ENCODE data around the gene NFYA. TPM values are rescaled to one million over a fixed set of nuclear protein-coding genes. Genes with fewer than 3 reads are reported as not detected.

NFYA gene
- total RNA-seq, 1 donor from 2014 or later: 21.0 TPM

DNA sequence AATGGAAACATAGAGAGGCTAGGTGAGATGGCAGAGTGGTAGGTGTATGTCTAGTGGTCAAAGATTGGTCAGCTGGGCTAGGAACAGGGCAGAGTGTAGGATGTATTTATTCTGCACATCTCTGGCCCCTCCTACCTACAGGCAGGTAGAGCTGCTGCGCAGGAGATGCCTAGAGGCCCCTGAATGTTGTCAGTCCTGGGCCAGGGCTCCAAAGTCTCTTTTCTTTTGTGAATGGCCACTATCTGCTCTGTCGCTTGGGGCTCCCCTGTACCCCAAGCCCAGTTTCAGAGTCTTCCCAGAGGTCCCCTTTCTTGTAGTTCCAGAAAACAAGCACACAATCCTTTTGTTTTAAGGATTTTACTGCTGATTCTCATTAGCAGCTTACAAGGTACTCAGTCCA is 25.5 kb upstream of the NFYA start:
- Histone ChIP-seq H3K9me3 (no peaks in the 10 kb centered on the region), H3K27ac (no peak overlapping the region), H3K36me3 (no peaks in the 10 kb centered on the region), H3K27me3 (ENCODE audit: low read depth) (no peaks in the 10 kb centered on the region), H3K4me1 (peaks cover 11% of the 10 kb centered on the region), H3K4me3 (no peak overlapping the region)
- no peak for DNase-seq
- intact Hi-C loops (cut with DNase I): no loop called here
- no peak for ATAC-seq
- TF ChIP-seq, protein P1, sequence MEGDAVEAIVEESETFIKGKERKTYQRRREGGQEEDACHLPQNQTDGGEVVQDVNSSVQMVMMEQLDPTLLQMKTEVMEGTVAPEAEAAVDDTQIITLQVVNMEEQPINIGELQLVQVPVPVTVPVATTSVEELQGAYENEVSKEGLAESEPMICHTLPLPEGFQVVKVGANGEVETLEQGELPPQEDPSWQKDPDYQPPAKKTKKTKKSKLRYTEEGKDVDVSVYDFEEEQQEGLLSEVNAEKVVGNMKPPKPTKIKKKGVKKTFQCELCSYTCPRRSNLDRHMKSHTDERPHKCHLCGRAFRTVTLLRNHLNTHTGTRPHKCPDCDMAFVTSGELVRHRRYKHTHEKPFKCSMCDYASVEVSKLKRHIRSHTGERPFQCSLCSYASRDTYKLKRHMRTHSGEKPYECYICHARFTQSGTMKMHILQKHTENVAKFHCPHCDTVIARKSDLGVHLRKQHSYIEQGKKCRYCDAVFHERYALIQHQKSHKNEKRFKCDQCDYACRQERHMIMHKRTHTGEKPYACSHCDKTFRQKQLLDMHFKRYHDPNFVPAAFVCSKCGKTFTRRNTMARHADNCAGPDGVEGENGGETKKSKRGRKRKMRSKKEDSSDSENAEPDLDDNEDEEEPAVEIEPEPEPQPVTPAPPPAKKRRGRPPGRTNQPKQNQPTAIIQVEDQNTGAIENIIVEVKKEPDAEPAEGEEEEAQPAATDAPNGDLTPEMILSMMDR (IDR thresholded peaks at IDR 0.05): no peak

DNA sequence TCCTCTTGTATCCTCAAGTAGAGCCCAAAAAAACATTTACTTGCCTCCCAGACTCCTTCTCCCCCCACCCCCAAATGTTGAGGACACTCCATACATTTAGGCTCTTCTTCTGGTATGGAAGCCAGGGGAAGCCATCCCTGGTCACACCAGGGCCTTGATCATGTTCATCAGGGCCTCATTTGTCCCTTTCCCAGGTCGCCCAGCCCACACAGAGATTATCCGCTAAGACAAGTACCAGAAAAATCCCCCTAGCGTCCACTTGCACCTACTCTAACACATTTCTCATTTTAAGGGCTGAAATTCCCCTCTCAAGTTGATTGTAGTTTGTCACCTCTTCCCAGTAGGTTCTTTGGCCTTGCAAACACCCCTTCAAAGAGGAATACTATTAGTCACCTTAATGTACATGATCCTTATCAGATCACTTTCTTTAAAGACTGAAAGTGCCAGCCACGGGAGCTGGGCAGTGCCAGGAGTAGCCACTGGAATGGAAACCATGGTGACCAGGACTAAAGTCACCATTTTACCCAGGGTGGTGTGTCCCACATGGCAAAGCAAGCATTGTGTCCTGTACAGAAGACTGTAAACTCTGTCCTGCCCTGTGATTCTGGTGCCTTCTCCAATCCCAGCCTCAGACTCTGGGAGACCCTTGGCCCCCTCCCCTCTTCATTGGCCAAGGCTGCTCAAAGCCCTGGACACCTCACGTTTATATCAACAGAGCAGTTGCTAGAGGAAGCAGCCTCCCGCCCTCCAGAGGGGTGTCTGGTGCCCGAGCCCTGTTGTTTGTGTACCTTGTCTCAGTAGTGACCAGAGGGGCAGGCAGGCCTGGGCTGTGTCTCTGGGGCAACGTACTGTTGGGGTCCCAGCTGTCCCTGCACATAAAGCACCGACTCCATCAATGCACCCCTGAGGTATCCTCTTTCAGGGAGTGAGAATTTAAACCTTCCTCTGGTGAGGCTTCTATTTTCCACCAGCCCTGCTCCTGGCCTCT is 24.7 kb upstream of the NFYA start:
- no peaks in the 10 kb centered on the region for H3K9me3 ChIP-seq
- H3K4me1 ChIP-seq: peaks cover 11% of the 10 kb centered on the region
- DNase-seq (no peak), ATAC-seq (no peak)
- TF ChIP-seq, protein P1 (IDR thresholded peaks at IDR 0.05): no peak
- H3K4me3 ChIP-seq: no peak overlapping the region
- no peaks in the 10 kb centered on the region for H3K36me3 ChIP-seq
- intact Hi-C loops (cut with DNase I): no loop called here
- H3K27me3 ChIP-seq (ENCODE audit: low read depth): no peaks in the 10 kb centered on the region
- H3K27ac ChIP-seq: no peak overlapping the region

DNA sequence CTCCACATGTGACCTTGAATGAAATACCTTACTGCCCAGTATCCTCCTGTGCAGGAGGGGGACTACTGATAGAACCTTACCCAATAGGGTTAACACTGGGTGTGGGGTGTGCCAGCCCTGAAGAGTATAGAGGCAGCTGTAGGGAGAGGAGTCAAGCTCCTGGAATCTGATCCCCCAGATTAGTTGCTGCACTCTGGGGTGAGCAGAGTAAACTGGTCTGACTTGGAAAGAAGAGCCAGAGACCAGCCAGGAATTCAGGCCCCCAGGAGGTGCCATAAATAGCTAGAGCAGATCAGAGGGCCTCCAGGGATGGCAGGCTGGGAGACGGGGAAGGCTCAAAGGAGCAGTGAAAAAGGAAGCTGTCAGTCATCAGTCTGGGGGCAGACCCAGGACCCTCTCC is 23.3 kb upstream of the NFYA start:
- H3K9me3 ChIP-seq: no peaks in the 10 kb centered on the region
- ATAC-seq (no peak), DNase-seq (no peak)
- H3K36me3 ChIP-seq: no peaks in the 10 kb centered on the region
- no peaks in the 10 kb centered on the region for H3K27me3 ChIP-seq (ENCODE audit: low read depth)
- no peak overlapping the region for H3K27ac ChIP-seq
- H3K4me3 ChIP-seq: no peak overlapping the region
- peaks cover 11% of the 10 kb centered on the region for H3K4me1 ChIP-seq
- TF ChIP-seq, protein P1 (IDR thresholded peaks at IDR 0.05): no peak
- intact Hi-C loops (cut with DNase I): no loop called here

DNA sequence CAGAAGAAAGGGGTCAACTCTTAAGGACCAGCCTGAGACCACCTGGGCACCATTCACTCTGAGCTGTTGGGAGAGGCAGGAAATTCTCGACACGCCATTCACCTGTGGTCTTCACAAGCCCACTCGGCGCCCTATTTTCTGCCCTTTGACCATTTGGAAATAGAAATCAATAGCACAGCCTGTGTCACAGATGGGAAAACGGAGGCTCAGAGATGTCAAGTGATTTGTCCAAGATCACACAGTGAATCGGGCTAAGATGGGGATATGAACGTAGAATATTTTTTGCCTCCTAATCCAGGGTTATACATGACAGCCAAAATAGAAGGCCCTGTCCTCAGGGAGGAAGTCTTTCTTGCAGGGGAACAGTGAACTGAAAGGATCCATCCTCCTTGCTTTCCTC is 22.8 kb upstream of the NFYA start:
- Histone ChIP-seq H3K36me3 (no peaks in the 10 kb centered on the region), H3K27me3 (ENCODE audit: low read depth) (no peaks in the 10 kb centered on the region), H3K9me3 (no peaks in the 10 kb centered on the region), H3K4me3 (no peak overlapping the region), H3K4me1 (peaks cover 11% of the 10 kb centered on the region), H3K27ac (no peak overlapping the region)
- TF ChIP-seq, protein P1 (IDR thresholded peaks at IDR 0.05): no peak
- ATAC-seq: no peak
- intact Hi-C loops (cut with DNase I): no loop called here
- no peak for DNase-seq

DNA sequence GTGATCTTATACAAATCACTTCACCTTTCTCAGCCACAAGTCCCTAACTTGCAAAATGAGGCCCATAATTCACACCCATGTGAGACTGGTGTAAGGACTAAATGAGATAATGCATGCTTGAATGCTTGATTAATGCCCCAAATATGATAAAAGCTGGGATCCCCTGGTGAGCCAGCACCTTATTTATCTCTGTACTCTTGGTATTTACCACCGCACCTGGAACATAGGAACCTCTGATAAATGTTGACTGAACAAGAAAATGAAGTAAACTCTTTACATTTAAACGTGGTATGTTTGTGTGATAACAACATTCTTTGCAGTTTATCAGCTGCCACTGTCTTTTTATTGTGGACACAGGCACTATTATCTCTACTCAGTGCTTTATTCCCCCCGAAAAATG is 22.2 kb upstream of the NFYA start:
- Histone ChIP-seq H3K36me3 (no peaks in the 10 kb centered on the region), H3K27ac (no peak overlapping the region), H3K27me3 (ENCODE audit: low read depth) (no peaks in the 10 kb centered on the region), H3K4me1 (peaks cover 11% of the 10 kb centered on the region), H3K4me3 (no peak overlapping the region), H3K9me3 (no peaks in the 10 kb centered on the region)
- TF ChIP-seq, protein P1 (IDR thresholded peaks at IDR 0.05): no peak
- DNase-seq (no peak), ATAC-seq (no peak)
- intact Hi-C loops (cut with DNase I): no loop called here

Measured in lower lobe of right lung (tissue), 2 donors.